Measurements from ENCODE around the gene WFDC6. TPM values are rescaled to one million over a fixed set of nuclear protein-coding genes. Genes with fewer than 3 reads are reported as not detected.
"Not testable (repeated sequence)": the region's sequence is repeated elsewhere in the genome, so short reads cannot be mapped to it uniquely, and the experiment has no call there.

WFDC6 gene
- total RNA-seq (not detected), polyA plus RNA-seq (not detected)

DNA sequence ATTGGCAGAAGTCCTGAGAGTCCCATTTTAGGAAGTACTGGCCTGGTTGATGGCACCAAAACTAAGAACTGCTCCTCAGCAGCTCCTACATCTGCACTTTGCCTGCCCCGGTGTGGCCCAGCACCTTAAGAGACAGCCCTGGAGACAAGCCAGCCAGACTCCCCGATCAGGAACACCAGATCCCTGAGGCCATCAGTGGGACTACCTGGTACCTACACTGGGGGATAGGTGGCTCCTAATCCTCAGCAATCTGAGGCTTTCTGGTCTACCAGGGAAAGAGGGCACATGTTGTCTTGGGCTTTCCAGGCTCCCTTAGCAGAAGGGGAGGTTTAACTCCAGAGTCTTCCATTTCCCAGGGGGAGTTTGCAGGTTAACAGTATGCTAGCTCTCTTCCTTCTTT lies at the start of gene WFDC6:
Gene WFDC6 (minus strand): TSS at position 101 of the 400 bp plus-strand sequence. CDS start 75 bp downstream, at position 26.
- CTCF ChIA-PET = no interaction called here
- H3K4me3 ChIP-seq (ENCODE audit: low read length) = no peak within 1 kb of the TSS
- peaks cover 10% of the 10 kb centered on the region for H3K27me3 ChIP-seq (ENCODE audit: insufficient read depth, low read length, poor library complexity, severe bottlenecking)
- Mint-ChIP-seq H3K36me3 (no peaks in the 10 kb centered on the region), H3K27ac (no peak within 1 kb of the TSS), H3K4me1 (no peaks in the 10 kb centered on the region), H3K27me3 (peaks cover 13 to 41% of the 10 kb centered on the region in 2 donors), H3K9me3 (no peaks in the 10 kb centered on the region), H3K4me3 (no peak within 1 kb of the TSS)
- POLR2A ChIA-PET = no interaction called here
- no peaks in the 10 kb centered on the region for H3K36me3 ChIP-seq (ENCODE audit: insufficient read depth, low read length)
- no peaks in the 10 kb centered on the region for H3K9me3 ChIP-seq (ENCODE audit: low read length)
- no peak for DNase-seq
- no peaks in the 10 kb centered on the region for H3K4me1 ChIP-seq (ENCODE audit: insufficient read depth, low read length)
- H3K27ac ChIP-seq (ENCODE audit: low read depth, low read length) = no peak within 1 kb of the TSS

GRCh38 chr20:45588800-45589199 lies 49.5 kb upstream of the WFDC6 start:
- no peaks in the 10 kb centered on the region for H3K27me3 ChIP-seq (ENCODE audit: insufficient read depth, low read length, poor library complexity, severe bottlenecking)
- Mint-ChIP-seq H3K9me3 (no peaks in the 10 kb centered on the region), H3K36me3 (no peaks in the 10 kb centered on the region), H3K27ac (no peak overlapping the region), H3K4me3 (no peak overlapping the region), H3K27me3 (peaks cover 6 to 15% of the 10 kb centered on the region in 2 donors), H3K4me1 (no peaks in the 10 kb centered on the region)
- no peaks in the 10 kb centered on the region for H3K4me1 ChIP-seq (ENCODE audit: insufficient read depth, low read length)
- ChIA-PET POLR2A (no interaction called here), CTCF (no interaction called here)
- H3K27ac ChIP-seq (ENCODE audit: low read depth, low read length) = no peak overlapping the region
- DNase-seq = no peak
- no peaks in the 10 kb centered on the region for H3K9me3 ChIP-seq (ENCODE audit: low read length)
- H3K4me3 ChIP-seq (ENCODE audit: low read length) = no peak overlapping the region
- no peaks in the 10 kb centered on the region for H3K36me3 ChIP-seq (ENCODE audit: insufficient read depth, low read length)

GRCh38 chr20:45585986-45586385 lies 46.7 kb upstream of the WFDC6 start:
- H3K27ac Mint-ChIP-seq; H3K36me3 Mint-ChIP-seq; H3K27ac ChIP-seq (ENCODE audit: low read depth, low read length); H3K27me3 ChIP-seq (ENCODE audit: insufficient read depth, low read length, poor library complexity, severe bottlenecking); H3K4me3 Mint-ChIP-seq; H3K9me3 Mint-ChIP-seq; CTCF ChIA-PET; H3K4me1 Mint-ChIP-seq; DNase-seq; H3K9me3 ChIP-seq (ENCODE audit: low read length); H3K4me1 ChIP-seq (ENCODE audit: insufficient read depth, low read length); POLR2A ChIA-PET; H3K4me3 ChIP-seq (ENCODE audit: low read length); H3K36me3 ChIP-seq (ENCODE audit: insufficient read depth, low read length); H3K27me3 Mint-ChIP-seq: not testable (repeated sequence)

DNA sequence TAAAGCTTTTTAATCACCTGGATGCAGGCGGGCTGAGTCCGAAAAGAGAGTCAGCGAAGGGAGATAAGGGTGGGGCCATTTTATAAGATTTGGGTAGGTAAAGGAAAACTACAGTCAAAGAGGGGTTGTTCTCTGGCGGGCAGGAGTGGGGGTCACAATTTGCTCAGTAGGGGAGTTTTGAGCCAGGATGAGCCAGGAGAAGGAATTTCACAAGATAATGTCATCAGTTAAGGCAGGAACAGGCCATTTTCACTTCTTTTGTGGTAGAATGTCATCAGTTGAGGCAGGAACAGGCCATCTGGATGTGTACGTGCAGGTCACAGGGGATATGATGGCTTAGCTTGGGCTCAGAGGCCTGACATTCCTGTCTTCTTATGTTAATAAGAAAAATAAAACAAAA lies 45.0 kb upstream of the WFDC6 start:
- H3K27me3 Mint-ChIP-seq = peaks cover 3 to 20% of the 10 kb centered on the region in 2 donors
- H3K9me3 ChIP-seq (ENCODE audit: low read length); H3K27ac ChIP-seq (ENCODE audit: low read depth, low read length); H3K36me3 ChIP-seq (ENCODE audit: insufficient read depth, low read length); H3K4me1 ChIP-seq (ENCODE audit: insufficient read depth, low read length); CTCF ChIA-PET; POLR2A ChIA-PET; H3K9me3 Mint-ChIP-seq; H3K4me3 ChIP-seq (ENCODE audit: low read length); H3K27me3 ChIP-seq (ENCODE audit: insufficient read depth, low read length, poor library complexity, severe bottlenecking); H3K4me1 Mint-ChIP-seq; H3K27ac Mint-ChIP-seq; H3K36me3 Mint-ChIP-seq; H3K4me3 Mint-ChIP-seq; DNase-seq: not testable (repeated sequence)

GRCh38 chr20:45583502-45583901 lies 44.2 kb upstream of the WFDC6 start:
- no peak overlapping the region for H3K27ac Mint-ChIP-seq
- H3K4me1 Mint-ChIP-seq = no peaks in the 10 kb centered on the region
- no peaks in the 10 kb centered on the region for H3K4me1 ChIP-seq (ENCODE audit: insufficient read depth, low read length)
- no peaks in the 10 kb centered on the region for H3K9me3 ChIP-seq (ENCODE audit: low read length)
- H3K36me3 ChIP-seq (ENCODE audit: insufficient read depth, low read length) = no peaks in the 10 kb centered on the region
- DNase-seq = no peak
- CTCF ChIA-PET = no interaction called here
- H3K27me3 Mint-ChIP-seq = peaks cover 8 to 25% of the 10 kb centered on the region in 2 donors
- POLR2A ChIA-PET = no interaction called here
- no peak overlapping the region for H3K4me3 Mint-ChIP-seq
- no peaks in the 10 kb centered on the region for H3K27me3 ChIP-seq (ENCODE audit: insufficient read depth, low read length, poor library complexity, severe bottlenecking)
- H3K27ac ChIP-seq (ENCODE audit: low read depth, low read length) = no peak overlapping the region
- no peaks in the 10 kb centered on the region for H3K36me3 Mint-ChIP-seq
- H3K9me3 Mint-ChIP-seq = no peaks in the 10 kb centered on the region
- no peak overlapping the region for H3K4me3 ChIP-seq (ENCODE audit: low read length)

DNA sequence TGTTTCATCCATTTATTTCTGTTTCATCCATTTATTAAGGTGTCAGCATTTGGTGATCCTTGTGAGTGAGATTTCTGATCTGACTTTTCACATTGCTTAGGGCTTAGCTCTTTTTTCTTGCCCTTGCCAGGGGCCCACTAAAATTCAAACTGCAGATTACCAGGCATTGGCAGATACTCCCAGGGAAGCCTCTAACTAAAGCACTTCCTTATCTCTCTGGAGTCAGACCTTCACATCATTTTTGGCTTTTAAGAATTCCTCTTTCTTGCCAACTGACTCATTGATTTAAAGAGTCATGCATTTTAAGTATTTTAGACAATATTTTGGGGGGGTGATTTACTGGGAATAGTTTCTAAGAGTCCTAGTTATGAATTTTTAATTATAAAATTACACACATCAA lies 42.4 kb upstream of the WFDC6 start:
- no peak for DNase-seq
- Mint-ChIP-seq H3K4me3 (no peak overlapping the region), H3K27ac (peak overlapping the region in 1 of 8 donors; percentile 20), H3K4me1 (no peaks in the 10 kb centered on the region), H3K27me3 (peaks cover 5 to 25% of the 10 kb centered on the region in 2 donors), H3K36me3 (no peaks in the 10 kb centered on the region), H3K9me3 (no peaks in the 10 kb centered on the region)
- Histone ChIP-seq H3K4me3 (ENCODE audit: low read length) (no peak overlapping the region), H3K27me3 (ENCODE audit: insufficient read depth, low read length, poor library complexity, severe bottlenecking) (no peaks in the 10 kb centered on the region), H3K27ac (ENCODE audit: low read depth, low read length) (no peak overlapping the region), H3K4me1 (ENCODE audit: insufficient read depth, low read length) (no peaks in the 10 kb centered on the region), H3K9me3 (ENCODE audit: low read length) (no peaks in the 10 kb centered on the region), H3K36me3 (ENCODE audit: insufficient read depth, low read length) (no peaks in the 10 kb centered on the region)
- ChIA-PET CTCF (no interaction called here), POLR2A (no interaction called here)

GRCh38 chr20:45579184-45579583 lies 39.9 kb upstream of the WFDC6 start, which contains the start of gene WFDC8:
WFDC8 (minus strand) TSS chr20:45579284; CDS start chr20:45579247, 37 bp downstream.
- Histone ChIP-seq H3K4me1 (ENCODE audit: insufficient read depth, low read length) (no peaks in the 10 kb centered on the region), H3K36me3 (ENCODE audit: insufficient read depth, low read length) (no peaks in the 10 kb centered on the region), H3K9me3 (ENCODE audit: low read length) (no peaks in the 10 kb centered on the region), H3K27me3 (ENCODE audit: insufficient read depth, low read length, poor library complexity, severe bottlenecking) (no peaks in the 10 kb centered on the region), H3K27ac (ENCODE audit: low read depth, low read length) (no peak within 1 kb of the TSS), H3K4me3 (ENCODE audit: low read length) (no peak within 1 kb of the TSS)
- Mint-ChIP-seq H3K36me3 (no peaks in the 10 kb centered on the region), H3K9me3 (no peaks in the 10 kb centered on the region), H3K4me1 (no peaks in the 10 kb centered on the region), H3K27ac (no peak within 1 kb of the TSS), H3K4me3 (no peak within 1 kb of the TSS), H3K27me3 (peaks cover 5 to 27% of the 10 kb centered on the region in 2 donors)
- ChIA-PET CTCF (no interaction called here), POLR2A (no interaction called here)
- DNase-seq = no peak

DNA sequence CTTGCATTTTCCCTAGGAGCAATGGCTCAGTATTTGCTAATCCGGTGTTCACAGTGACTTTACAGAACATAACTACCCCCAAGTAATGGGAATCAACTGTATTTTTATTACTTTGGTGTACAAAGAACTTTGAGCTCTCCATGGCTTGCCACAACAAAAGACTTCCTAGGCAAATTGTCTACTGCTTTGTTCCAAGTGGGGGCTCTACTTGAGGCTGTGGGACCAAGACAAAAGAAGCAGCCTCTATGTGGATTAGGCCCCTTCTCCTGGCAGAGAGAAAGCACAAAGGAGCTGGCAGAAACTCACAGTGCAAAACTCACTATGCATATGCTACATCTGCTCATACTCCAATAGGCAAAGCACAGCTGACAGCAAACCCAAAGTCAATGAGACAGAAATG lies 38.9 kb upstream of the WFDC6 start:
- H3K27me3 ChIP-seq (ENCODE audit: insufficient read depth, low read length, poor library complexity, severe bottlenecking) = no peaks in the 10 kb centered on the region
- no peaks in the 10 kb centered on the region for H3K4me1 ChIP-seq (ENCODE audit: insufficient read depth, low read length)
- H3K36me3 Mint-ChIP-seq = no peaks in the 10 kb centered on the region
- CTCF ChIA-PET = no interaction called here
- no peak overlapping the region for H3K4me3 Mint-ChIP-seq
- H3K9me3 Mint-ChIP-seq = no peaks in the 10 kb centered on the region
- no peak overlapping the region for H3K27ac Mint-ChIP-seq
- peaks cover 5 to 31% of the 10 kb centered on the region in 2 donors for H3K27me3 Mint-ChIP-seq
- no peaks in the 10 kb centered on the region for H3K9me3 ChIP-seq (ENCODE audit: low read length)
- no peaks in the 10 kb centered on the region for H3K36me3 ChIP-seq (ENCODE audit: insufficient read depth, low read length)
- no peak for DNase-seq
- POLR2A ChIA-PET = no interaction called here
- H3K4me3 ChIP-seq (ENCODE audit: low read length) = no peak overlapping the region
- no peaks in the 10 kb centered on the region for H3K4me1 Mint-ChIP-seq
- H3K27ac ChIP-seq (ENCODE audit: low read depth, low read length) = no peak overlapping the region

GRCh38 chr20:45576995-45577394 lies 37.7 kb upstream of the WFDC6 start:
- Histone ChIP-seq H3K27ac (ENCODE audit: low read depth, low read length) (no peak overlapping the region), H3K27me3 (ENCODE audit: insufficient read depth, low read length, poor library complexity, severe bottlenecking) (no peaks in the 10 kb centered on the region), H3K36me3 (ENCODE audit: insufficient read depth, low read length) (no peaks in the 10 kb centered on the region), H3K4me1 (ENCODE audit: insufficient read depth, low read length) (no peaks in the 10 kb centered on the region), H3K9me3 (ENCODE audit: low read length) (no peaks in the 10 kb centered on the region), H3K4me3 (ENCODE audit: low read length) (no peak overlapping the region)
- Mint-ChIP-seq H3K4me1 (no peaks in the 10 kb centered on the region), H3K27me3 (peaks cover 5 to 34% of the 10 kb centered on the region in 2 donors), H3K27ac (no peak overlapping the region), H3K4me3 (no peak overlapping the region), H3K9me3 (no peaks in the 10 kb centered on the region), H3K36me3 (no peaks in the 10 kb centered on the region)
- CTCF ChIA-PET = no interaction called here
- no peak for DNase-seq
- POLR2A ChIA-PET = no interaction called here

Measured in CD8-positive, alpha-beta memory T cell (primary cell).